Endothelial cell of umbilical vein (primary cell): ENCODE results near the gene CRY2. TPM values are rescaled to one million over a fixed set of nuclear protein-coding genes. Genes with fewer than 3 reads are reported as not detected.

Experiments used
- BruUV-seq: library from RNA; stranded (reverse); fragments of 400-500 nt; replicated peaks from 2 replicates; lab custom pipeline; 2021; lab: Mats Ljungman, UMichigan
- CTCF ChIA-PET: fragments of 300-600, 350-600 bp; sonication (Branson Sonifier 250); formaldehyde crosslinking; loops from one replicate; lab custom pipeline; 2021; ENCODE audit warnings: antibody characterized with exemption, inconsistent platforms; lab: Charles Lee
- POLR2A ChIA-PET: fragments of 300-600, 350-600 bp; sonication (Branson Sonifier 250); formaldehyde crosslinking; loops from one replicate; lab custom pipeline; 2021; ENCODE audit warnings: antibody characterized with exemption, inconsistent platforms; lab: Charles Lee
- DNase-seq: peaks from one replicate; pipeline ENCODE4 v3.0.0-alpha.2; 2011; ENCODE audit warnings: low read depth, low spot score
- FAIRE-seq: peaks from 2 replicates; lab custom pipeline; 2011; peaks lifted over from hg19 to GRCh38; lab: Jason Lieb, UNC
- H2AFZ ChIP-seq: 2 replicates; pipeline ENCODE4 v1.6.0; 2012; ENCODE audit warnings: low read depth, low read length, control low read depth, inconsistent platforms
- H3K27ac ChIP-seq: 2 replicates; pipeline ENCODE4 v1.5.1; 2011; ENCODE audit warnings: low read depth, mild to moderate bottlenecking, control low read depth, low read length, moderate library complexity; ENCODE audit not compliant: insufficient read depth
- H3K27me3 ChIP-seq, 2 experiments: 2 replicates each; pipeline versions ENCODE4 v1.6.0 to v1.6.1; 2011; ENCODE audit warnings: low read length in 2 of 2, mixed read lengths in 1 of 2; ENCODE audit not compliant: control insufficient read depth in 2 of 2, insufficient read depth in 2 of 2
- H3K36me3 ChIP-seq, 2 experiments: 2 replicates in 1 of 2; 3 replicates in 1 of 2; pipeline ENCODE4 v1.5.1; 2011; ENCODE audit warnings: low read length in 2 of 2, mild to moderate bottlenecking in 1 of 2, moderate library complexity in 1 of 2; ENCODE audit not compliant: control insufficient read depth in 2 of 2, insufficient read depth in 2 of 2; ENCODE audit errors: extremely low read depth in 1 of 2
- H3K4me1 ChIP-seq: 3 replicates; pipeline ENCODE4 v1.5.1; 2011; ENCODE audit warnings: mild to moderate bottlenecking, low read length; ENCODE audit not compliant: control insufficient read depth, insufficient read depth; ENCODE audit errors: extremely low read depth
- H3K4me2 ChIP-seq: 2 replicates; pipeline ENCODE4 v1.6.1; 2011; ENCODE audit warnings: low read length, control low read depth, mixed read lengths; ENCODE audit not compliant: insufficient read depth
- H3K4me3 ChIP-seq, 3 experiments: fragments of 200-600 bp in 1 of 3; sonication (generic), shearing (Covaris generic) in 1 of 3; replicated peaks in 1 of 3; 2 replicates each; pipeline ENCODE4 v1.5.1; 2011 to 2016; ENCODE audit warnings: control low read depth in 3 of 3, low read length in 3 of 3, mild to moderate bottlenecking in 2 of 3, inconsistent platforms in 1 of 3, low read depth in 1 of 3, moderate library complexity in 1 of 3; ENCODE audit not compliant: insufficient read depth in 1 of 3
- H3K79me2 ChIP-seq: 2 replicates; pipeline ENCODE4 v1.6.0; 2012; ENCODE audit warnings: low read length, inconsistent platforms; ENCODE audit not compliant: control insufficient read depth, insufficient read depth
- H3K9ac ChIP-seq: replicated peaks from 2 replicates; pipeline ENCODE3; 2011; ENCODE audit warnings: low read length, control low read depth; ENCODE audit not compliant: insufficient read depth; ENCODE audit errors: extremely low read depth
- H3K9me1 ChIP-seq: replicated peaks from 3 replicates; pipeline ENCODE4 v1.6.0; 2011; ENCODE audit warnings: mild to moderate bottlenecking, low read length; ENCODE audit not compliant: control insufficient read depth, insufficient read depth; ENCODE audit errors: extremely low read depth
- H3K9me3 ChIP-seq: replicated peaks from 2 replicates; pipeline ENCODE4 v1.5.1; 2012; ENCODE audit warnings: low read length, inconsistent platforms; ENCODE audit not compliant: control insufficient read depth, insufficient read depth
- H4K20me1 ChIP-seq: replicated peaks from 2 replicates; pipeline ENCODE3; 2011; ENCODE audit warnings: mild to moderate bottlenecking, low read length; ENCODE audit not compliant: control insufficient read depth, insufficient read depth; ENCODE audit errors: extremely low read depth
- EZH2 ChIP-seq: IDR thresholded peaks from 2 replicates; pipeline ENCODE4 v1.6.1; 2012; ENCODE audit warnings: borderline replicate concordance, low read depth, mild to moderate bottlenecking, moderate library complexity, low read length, inconsistent platforms; ENCODE audit not compliant: severe bottlenecking
- FOS ChIP-seq: IDR thresholded peaks from 2 replicates; pipeline ENCODE4 v1.6.1; 2011; ENCODE audit warnings: mild to moderate bottlenecking, low read length, moderate library complexity, borderline replicate concordance; ENCODE audit not compliant: insufficient read depth
- GATA2 ChIP-seq: IDR thresholded peaks from 2 replicates; pipeline ENCODE4 v1.7.0; 2011; ENCODE audit warnings: low read depth, mild to moderate bottlenecking, moderate library complexity, mixed read lengths, low read length; ENCODE audit not compliant: insufficient read length, insufficient read depth
- JUN ChIP-seq: IDR thresholded peaks from 2 replicates; pipeline ENCODE4 v1.6.1; 2011; ENCODE audit warnings: borderline replicate concordance, low read depth; ENCODE audit not compliant: insufficient read length, insufficient read depth
- MYC ChIP-seq: IDR thresholded peaks from one replicate; pipeline ENCODE4 v1.6.1; 2011; ENCODE audit warnings: mild to moderate bottlenecking, low read depth, low read length
- POLR2A ChIP-seq: IDR thresholded peaks from 2 replicates; pipeline ENCODE4 v1.6.1; 2012; ENCODE audit warnings: low read depth, mild to moderate bottlenecking, control low read depth, low read length
- POLR2AphosphoS5 ChIP-seq: IDR thresholded peaks from 2 replicates; pipeline ENCODE4 v1.6.1; 2012; ENCODE audit warnings: low read depth, mild to moderate bottlenecking, control low read depth, low read length, moderate library complexity; ENCODE audit not compliant: insufficient read depth
- dilution Hi-C: fragments of 300-500 bp; cut with MboI; formaldehyde crosslinking; loops from one replicate; pipeline ENCODE4 v1.15.0; 2019; ENCODE audit warnings: low sequenced_read_pairs; ENCODE audit not compliant: extremely low pct_ligation_motif_present
- intact Hi-C: fragments of 100-400 bp; cut with micrococcal nuclease; formaldehyde crosslinking; loops from one replicate; pipeline ENCODE4 v1.10.0; 2022
- polyA plus RNA-seq, 4 experiments: library from polyadenylated mRNA; depleted of rRNA in 3 of 4; stranded (reverse) in 3 of 4; unstranded in 1 of 4; fragments of >200 nt; gene quantifications; 2 replicates each; pipeline versions ENCODE4 v1.2.1 to v1.2.3, GENCODE V29; 2011 to 2012; ENCODE audit warnings: missing spikeins in 1 of 4
- total RNA-seq: library from RNA; stranded (reverse); gene quantifications from 2 replicates; pipeline ENCODE4 v1.2.3, GENCODE V29; 2021
- TF ChIP-seq, protein P1 (sequence below), 2 donors: IDR thresholded peaks; 1 replicate in 1 of 2; 2 replicates in 1 of 2; pipeline ENCODE4 v1.5.1; 2011; ENCODE audit warnings: low read length in 2 of 2, mild to moderate bottlenecking in 2 of 2, moderate library complexity in 2 of 2, control low read depth in 1 of 2, inconsistent platforms in 1 of 2, low read depth in 1 of 2; ENCODE audit not compliant: insufficient read depth in 1 of 2; ENCODE audit errors: extremely low read depth in 1 of 2
- TF ChIP-seq, protein P2 (sequence below): IDR thresholded peaks from 2 replicates; pipeline ENCODE4 v1.6.1; 2011; ENCODE audit not compliant: insufficient read depth, insufficient read length

CRY2 gene
- total and polyA plus RNA-seq, 2 donors (not counting 3 experiments of a cell fraction or from before 2014, with no cell fraction given), result 7.7 to 11.7 TPM

DNA sequence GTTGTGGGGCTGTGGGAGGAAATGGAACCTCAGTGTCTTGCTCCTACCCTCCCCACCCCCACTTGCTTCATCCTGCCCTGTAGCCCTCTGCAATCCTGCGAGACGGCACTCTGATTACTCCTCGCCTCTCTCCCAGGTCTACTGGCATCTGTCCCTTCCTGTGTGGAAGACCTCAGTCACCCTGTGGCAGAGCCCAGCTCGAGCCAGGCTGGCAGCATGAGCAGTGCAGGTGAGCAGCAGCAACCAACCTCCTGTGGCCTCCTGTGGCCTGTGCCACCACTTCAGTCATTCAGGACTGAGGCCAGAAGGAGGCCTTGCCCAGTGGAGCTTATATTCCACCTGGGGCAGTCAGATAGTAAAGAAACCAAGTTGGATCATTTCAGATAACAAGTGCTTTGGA lies 23.4 kb downstream of the CRY2 start:
- intact Hi-C loops, result no loop called here
- H3K36me3 ChIP-seq, result peaks cover 5 to 46% of the 10 kb centered on the region in 2 experiments
- H3K79me2 ChIP-seq, result no peaks in the 10 kb centered on the region
- dilution Hi-C loops, result no loop called here
- no peaks in the 10 kb centered on the region for H3K9me3 ChIP-seq
- BruUV-seq, result no TSS peak
- no peaks in the 10 kb centered on the region for H3K9me1 ChIP-seq
- no peaks in the 10 kb centered on the region for H3K27me3 ChIP-seq
- no peak overlapping the region for H3K4me3 ChIP-seq
- H3K4me2 ChIP-seq, result no peak overlapping the region
- no peak for TF ChIP-seq JUN
- TF ChIP-seq POLR2AphosphoS5, result no peak
- no peak for TF ChIP-seq MYC
- TF ChIP-seq, protein P1, sequence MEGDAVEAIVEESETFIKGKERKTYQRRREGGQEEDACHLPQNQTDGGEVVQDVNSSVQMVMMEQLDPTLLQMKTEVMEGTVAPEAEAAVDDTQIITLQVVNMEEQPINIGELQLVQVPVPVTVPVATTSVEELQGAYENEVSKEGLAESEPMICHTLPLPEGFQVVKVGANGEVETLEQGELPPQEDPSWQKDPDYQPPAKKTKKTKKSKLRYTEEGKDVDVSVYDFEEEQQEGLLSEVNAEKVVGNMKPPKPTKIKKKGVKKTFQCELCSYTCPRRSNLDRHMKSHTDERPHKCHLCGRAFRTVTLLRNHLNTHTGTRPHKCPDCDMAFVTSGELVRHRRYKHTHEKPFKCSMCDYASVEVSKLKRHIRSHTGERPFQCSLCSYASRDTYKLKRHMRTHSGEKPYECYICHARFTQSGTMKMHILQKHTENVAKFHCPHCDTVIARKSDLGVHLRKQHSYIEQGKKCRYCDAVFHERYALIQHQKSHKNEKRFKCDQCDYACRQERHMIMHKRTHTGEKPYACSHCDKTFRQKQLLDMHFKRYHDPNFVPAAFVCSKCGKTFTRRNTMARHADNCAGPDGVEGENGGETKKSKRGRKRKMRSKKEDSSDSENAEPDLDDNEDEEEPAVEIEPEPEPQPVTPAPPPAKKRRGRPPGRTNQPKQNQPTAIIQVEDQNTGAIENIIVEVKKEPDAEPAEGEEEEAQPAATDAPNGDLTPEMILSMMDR (IDR thresholded peaks at IDR 0.05; ENCODE audit: extremely low read depth in 1 of 2, insufficient read depth in 1 of 2, low read depth in 1 of 2, low read length in 2 of 2), result no peak
- no peak for TF ChIP-seq EZH2
- no peak for TF ChIP-seq GATA2
- no peak for TF ChIP-seq FOS
- TF ChIP-seq, protein P2, sequence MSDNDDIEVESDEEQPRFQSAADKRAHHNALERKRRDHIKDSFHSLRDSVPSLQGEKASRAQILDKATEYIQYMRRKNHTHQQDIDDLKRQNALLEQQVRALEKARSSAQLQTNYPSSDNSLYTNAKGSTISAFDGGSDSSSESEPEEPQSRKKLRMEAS, result no peak
- no peak for TF ChIP-seq POLR2A
- ChIA-PET CTCF (interaction anchor here (1.0 to 4.1 kb wide), 3 partner anchors 11 to 136 kb away, joined by 3 to 39 read pairs (median 5); no protein-coding TSS in a partner anchor), POLR2A (no interaction called here)
- FAIRE-seq, result no peak
- DNase-seq, result no peak
- no peaks in the 10 kb centered on the region for H4K20me1 ChIP-seq
- no peak overlapping the region for H3K9ac ChIP-seq
- no peak overlapping the region for H2AFZ ChIP-seq
- no peak overlapping the region for H3K27ac ChIP-seq
- H3K4me1 ChIP-seq, result no peaks in the 10 kb centered on the region
